ENCODE measurements around the gene MYO1E.

DNA sequence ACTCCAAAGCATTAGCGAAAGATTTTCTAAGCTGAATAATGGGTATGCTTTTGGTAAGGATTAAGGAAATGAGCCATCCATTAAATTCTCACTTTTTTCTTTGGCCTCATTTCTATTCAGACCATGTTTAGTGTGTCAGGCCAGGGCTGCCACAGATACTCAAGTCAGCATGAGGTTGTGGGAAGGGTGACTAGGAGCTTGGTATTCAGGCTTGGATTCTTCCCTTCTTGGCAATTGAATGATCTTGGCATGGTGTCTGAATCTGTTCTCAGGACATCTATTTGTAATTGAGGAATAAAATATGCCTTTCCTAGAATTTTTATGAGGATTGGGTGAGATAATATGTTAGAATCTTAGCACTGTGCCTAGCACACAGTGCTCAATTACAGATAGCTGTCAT is 256.5 kb downstream of the MYO1E start:
- TF ChIP-seq, protein P1, sequence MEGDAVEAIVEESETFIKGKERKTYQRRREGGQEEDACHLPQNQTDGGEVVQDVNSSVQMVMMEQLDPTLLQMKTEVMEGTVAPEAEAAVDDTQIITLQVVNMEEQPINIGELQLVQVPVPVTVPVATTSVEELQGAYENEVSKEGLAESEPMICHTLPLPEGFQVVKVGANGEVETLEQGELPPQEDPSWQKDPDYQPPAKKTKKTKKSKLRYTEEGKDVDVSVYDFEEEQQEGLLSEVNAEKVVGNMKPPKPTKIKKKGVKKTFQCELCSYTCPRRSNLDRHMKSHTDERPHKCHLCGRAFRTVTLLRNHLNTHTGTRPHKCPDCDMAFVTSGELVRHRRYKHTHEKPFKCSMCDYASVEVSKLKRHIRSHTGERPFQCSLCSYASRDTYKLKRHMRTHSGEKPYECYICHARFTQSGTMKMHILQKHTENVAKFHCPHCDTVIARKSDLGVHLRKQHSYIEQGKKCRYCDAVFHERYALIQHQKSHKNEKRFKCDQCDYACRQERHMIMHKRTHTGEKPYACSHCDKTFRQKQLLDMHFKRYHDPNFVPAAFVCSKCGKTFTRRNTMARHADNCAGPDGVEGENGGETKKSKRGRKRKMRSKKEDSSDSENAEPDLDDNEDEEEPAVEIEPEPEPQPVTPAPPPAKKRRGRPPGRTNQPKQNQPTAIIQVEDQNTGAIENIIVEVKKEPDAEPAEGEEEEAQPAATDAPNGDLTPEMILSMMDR (IDR thresholded peaks at IDR 0.05) = no peak
- TF ChIP-seq POLR2A (IDR thresholded peaks at IDR 0.05) = no peak
- TF ChIP-seq EP300 (IDR thresholded peaks at IDR 0.05) = no peak

All from sigmoid colon (tissue), 4 donors.